SK-N-SH (cell line): ENCODE results near the gene CCDC80. TPM values are rescaled to one million over a fixed set of nuclear protein-coding genes. Genes with fewer than 3 reads are reported as not detected.

Source experiments
- CTCF ChIA-PET: fragments of 300-600, 350-600 bp; formaldehyde crosslinking; extraction: SDS; loops from one replicate; lab custom pipeline; 2021; lab: Yijun Ruan, JAX
- POLR2A ChIA-PET: fragments of 350-600 bp; sonication (Branson Sonifier 250); formaldehyde crosslinking; extraction: SDS; loops from one replicate; lab custom pipeline; 2020; ENCODE audit warnings: antibody characterized with exemption, inconsistent platforms; lab: Yijun Ruan, JAX
- DNase-seq: peaks from one replicate; pipeline ENCODE4 v3.0.0; 2012
- H2AFZ ChIP-seq: fragments of 200-600 bp; sonication (generic); 2 replicates; pipeline ENCODE4 v1.8.1; 2016; ENCODE audit warnings: antibody characterized with exemption, mild to moderate bottlenecking, low read depth
- H3F3A ChIP-seq: fragments of 200-600 bp; sonication (generic); replicated peaks from 2 replicates; pipeline ENCODE3; 2016; ENCODE audit warnings: antibody characterized with exemption, mild to moderate bottlenecking; ENCODE audit not compliant: insufficient read depth
- H3K27ac ChIP-seq, 2 experiments: fragments of 200-500 bp in 1 of 2; fragments of 200-600 bp in 1 of 2; sonication (Bioruptor generic) in 1 of 2; sonication (generic), shearing (Covaris generic) in 1 of 2; 2 replicates each; pipeline versions ENCODE4 v1.5.1 to v1.6.1; 2014 to 2016; ENCODE audit warnings: low read depth in 2 of 2, inconsistent platforms in 1 of 2, low read length in 1 of 2, mild to moderate bottlenecking in 1 of 2, mixed read lengths in 1 of 2
- H3K27me3 ChIP-seq: fragments of 200-600 bp; sonication (generic), shearing (Covaris generic); 2 replicates; pipeline ENCODE4 v1.6.1; 2016; ENCODE audit warnings: mixed run types; ENCODE audit not compliant: insufficient read depth
- H3K36me3 ChIP-seq, 2 experiments: fragments of 200-500 bp in 1 of 2; fragments of 200-600 bp in 1 of 2; sonication (Bioruptor generic) in 1 of 2; sonication (generic) in 1 of 2; replicated peaks in 1 of 2; 2 replicates each; pipeline versions ENCODE3 to v1.5.1; 2014 to 2016; ENCODE audit warnings: low read length in 1 of 2, mild to moderate bottlenecking in 1 of 2; ENCODE audit not compliant: insufficient read depth in 2 of 2, control insufficient read depth in 1 of 2
- H3K4me1 ChIP-seq, 2 experiments: fragments of 200-500 bp in 1 of 2; fragments of 200-600 bp in 1 of 2; sonication (Bioruptor generic) in 1 of 2; sonication (generic), shearing (Covaris generic) in 1 of 2; 2 replicates each; pipeline versions ENCODE4 v1.5.1 to v1.6.1; 2014 to 2016; ENCODE audit warnings: low read depth in 1 of 2, low read length in 1 of 2, mixed run types in 1 of 2; ENCODE audit not compliant: insufficient read depth in 2 of 2, control insufficient read depth in 1 of 2
- H3K4me2 ChIP-seq: fragments of 200-600 bp; sonication (generic), shearing (Covaris generic); 2 replicates; pipeline ENCODE4 v1.6.1; 2017; ENCODE audit warnings: mixed run types
- H3K4me3 ChIP-seq, 2 experiments: fragments of 200-500 bp in 1 of 2; fragments of 200-600 bp in 1 of 2; sonication (Bioruptor generic) in 1 of 2; sonication (generic), shearing (Covaris generic) in 1 of 2; 2 replicates each; pipeline versions ENCODE4 v1.5.1 to v1.8.1; 2014 to 2016; ENCODE audit warnings: low read depth in 2 of 2, inconsistent platforms in 1 of 2, low read length in 1 of 2, mild to moderate bottlenecking in 1 of 2, mixed read lengths in 1 of 2, moderate library complexity in 1 of 2
- H3K79me2 ChIP-seq: fragments of 200-600 bp; sonication (generic); 2 replicates; pipeline ENCODE4 v1.8.1; 2017; ENCODE audit warnings: mild to moderate bottlenecking; ENCODE audit not compliant: insufficient read depth
- H3K9ac ChIP-seq: fragments of 200-600 bp; sonication (generic); 2 replicates; pipeline ENCODE4 v1.6.1; 2017; ENCODE audit warnings: mixed run types
- H3K9me2 ChIP-seq: fragments of 200-600 bp; sonication (generic); 2 replicates; pipeline ENCODE4 v1.6.1; 2017; ENCODE audit warnings: mixed run types
- H3K9me3 ChIP-seq: fragments of 200-600 bp; sonication (generic); 2 replicates; pipeline ENCODE4 v1.6.1; 2017; ENCODE audit warnings: mixed run types, mild to moderate bottlenecking, moderate library complexity
- H4K20me1 ChIP-seq: fragments of 200-600 bp; sonication (generic); 2 replicates; pipeline ENCODE4 v1.6.1; 2017; ENCODE audit warnings: mild to moderate bottlenecking, mixed run types; ENCODE audit not compliant: insufficient read depth
- CHD2 ChIP-seq: fragments of 150-350 bp; IDR thresholded peaks from 2 replicates; pipeline ENCODE4 v1.6.1; 2018; ENCODE audit warnings: low read length; ENCODE audit not compliant: partially characterized antibody
- ELF1 ChIP-seq: IDR thresholded peaks from 2 replicates; pipeline ENCODE4 v1.4.0; 2012
- GABPA ChIP-seq: IDR thresholded peaks from 2 replicates; pipeline ENCODE4 v1.4.0; 2012; ENCODE audit warnings: low read depth, mild to moderate bottlenecking
- GATA2 ChIP-seq: sonication (generic); formaldehyde crosslinking; IDR thresholded peaks from 2 replicates; pipeline ENCODE4 v1.5.0; 2020; ENCODE audit warnings: mild to moderate bottlenecking, missing genetic modification reagents
- JUND ChIP-seq: IDR thresholded peaks from 2 replicates; pipeline ENCODE4 v1.4.0; 2012
- MXI1 ChIP-seq: IDR thresholded peaks from 2 replicates; pipeline ENCODE4 v1.6.1; 2012; ENCODE audit warnings: mild to moderate bottlenecking, low read depth, low read length, improper control_type of control experiment
- SIN3A ChIP-seq: IDR thresholded peaks from 2 replicates; pipeline ENCODE4 v1.6.1; 2012; ENCODE audit warnings: low read depth, mild to moderate bottlenecking, low read length, moderate library complexity, borderline replicate concordance
- TAF1 ChIP-seq: IDR thresholded peaks from 2 replicates; pipeline ENCODE4 v1.6.1; 2012; ENCODE audit warnings: low read depth, mild to moderate bottlenecking, low read length, moderate library complexity, borderline replicate concordance
- TEAD4 ChIP-seq: IDR thresholded peaks from 2 replicates; pipeline ENCODE4 v1.4.0; 2012; ENCODE audit warnings: mild to moderate bottlenecking, borderline replicate concordance; ENCODE audit not compliant: insufficient read depth
- YY1 ChIP-seq: IDR thresholded peaks from 2 replicates; pipeline ENCODE4 v1.4.0; 2012; ENCODE audit warnings: low read depth, mild to moderate bottlenecking
- polyA plus RNA-seq, 3 experiments: library from polyadenylated mRNA; depleted of rRNA; stranded (reverse); fragments of >200 nt; gene quantifications; 2 replicates each; pipeline ENCODE4 v1.2.3, GENCODE V29; 2012
- TF ChIP-seq, protein P1 (sequence below): fragments of 150-350 bp; IDR thresholded peaks from 2 replicates; pipeline ENCODE4 v1.6.1; 2017; ENCODE audit warnings: antibody characterized with exemption, low read length, low read depth, borderline replicate concordance
- TF ChIP-seq, protein P2 (sequence below): fragments of 200-600 bp; sonication (generic); IDR thresholded peaks from 2 replicates; pipeline ENCODE4 v1.6.1; 2017; ENCODE audit warnings: antibody characterized with exemption, mild to moderate bottlenecking, moderate library complexity
- TF ChIP-seq, protein P3 (sequence below): IDR thresholded peaks from 2 replicates; pipeline ENCODE4 v1.4.0; 2012; ENCODE audit warnings: low read depth, borderline replicate concordance
- TF ChIP-seq, protein P4 (sequence below): IDR thresholded peaks from 2 replicates; pipeline ENCODE4 v1.4.0; 2012; ENCODE audit warnings: low read depth

CCDC80 gene
- polyA plus RNA-seq, 1 of the 3 experiments (the other 2 are of a cell fraction): 83.4 TPM

DNA sequence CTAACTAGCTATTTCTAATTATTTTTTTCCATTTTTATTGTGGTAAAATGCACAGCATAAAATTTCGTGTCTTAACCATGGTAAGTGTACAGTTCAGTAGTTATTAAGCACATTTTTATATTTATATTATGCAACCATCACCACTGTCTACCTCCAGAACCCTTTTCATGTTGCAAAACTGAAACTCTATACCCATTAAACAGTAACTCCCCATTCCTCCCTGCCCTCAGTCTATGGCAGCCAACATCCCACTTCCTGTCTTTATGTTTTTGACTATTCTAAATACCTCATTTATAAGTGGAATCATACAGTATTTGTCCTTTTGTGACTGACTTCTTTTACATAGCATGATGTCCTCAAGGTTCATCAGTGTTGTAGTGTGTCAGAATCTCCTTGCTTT is 53.6 kb downstream of the CCDC80 start (continued):
- TF ChIP-seq, protein P1, sequence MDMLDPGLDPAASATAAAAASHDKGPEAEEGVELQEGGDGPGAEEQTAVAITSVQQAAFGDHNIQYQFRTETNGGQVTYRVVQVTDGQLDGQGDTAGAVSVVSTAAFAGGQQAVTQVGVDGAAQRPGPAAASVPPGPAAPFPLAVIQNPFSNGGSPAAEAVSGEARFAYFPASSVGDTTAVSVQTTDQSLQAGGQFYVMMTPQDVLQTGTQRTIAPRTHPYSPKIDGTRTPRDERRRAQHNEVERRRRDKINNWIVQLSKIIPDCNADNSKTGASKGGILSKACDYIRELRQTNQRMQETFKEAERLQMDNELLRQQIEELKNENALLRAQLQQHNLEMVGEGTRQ: no peak
- TF ChIP-seq, all 33 proteins: peak for 0

DNA sequence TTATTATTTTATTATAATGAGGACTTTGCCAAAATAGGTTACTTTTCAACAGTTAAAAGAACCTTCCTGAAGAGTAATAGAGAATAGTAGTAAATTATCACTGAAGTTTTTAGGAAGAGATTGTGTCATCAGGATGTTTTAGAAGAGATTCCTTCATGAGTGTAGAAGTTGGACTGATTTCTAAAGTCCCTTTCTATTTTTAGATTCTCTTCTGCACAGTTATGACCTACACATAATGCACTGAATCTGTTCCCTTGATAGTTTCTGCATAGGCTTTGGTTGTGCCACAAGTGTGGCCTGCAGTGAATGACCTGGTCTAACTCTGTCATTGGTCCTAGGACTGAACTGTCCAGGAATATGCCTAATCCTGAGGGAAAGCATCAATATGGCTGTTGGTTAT is 55.2 kb downstream of the CCDC80 start:
- Histone ChIP-seq H3K36me3 (peaks cover 37 to 49% of the 10 kb centered on the region in 2 experiments), H3K4me1 (no peaks in the 10 kb centered on the region), H3K9me3 (no peaks in the 10 kb centered on the region), H3K27me3 (no peaks in the 10 kb centered on the region), H3K27ac (no peak overlapping the region), H3K9me2 (no peaks in the 10 kb centered on the region), H3K4me3 (no peak overlapping the region), H2AFZ (no peak overlapping the region), H3F3A (peaks cover 3% of the 10 kb centered on the region), H4K20me1 (no peaks in the 10 kb centered on the region), H3K4me2 (no peak overlapping the region), H3K9ac (no peak overlapping the region), H3K79me2 (no peaks in the 10 kb centered on the region)
- CTCF ChIA-PET: interaction anchor here (0.9 to 1.1 kb wide), 2 partner anchors 7 to 450 kb away, joined by 3 to 4 read pairs; no protein-coding TSS in a partner anchor
- no peak for DNase-seq
- TF ChIP-seq TEAD4 (no peak), YY1 (no peak), ELF1 (no peak), TAF1 (no peak), GATA2 (CRISPR knock-in tag) (no peak), MXI1 (no peak), JUND (no peak), CHD2 (no peak), SIN3A (no peak), GABPA (no peak)
- TF ChIP-seq, protein P2, sequence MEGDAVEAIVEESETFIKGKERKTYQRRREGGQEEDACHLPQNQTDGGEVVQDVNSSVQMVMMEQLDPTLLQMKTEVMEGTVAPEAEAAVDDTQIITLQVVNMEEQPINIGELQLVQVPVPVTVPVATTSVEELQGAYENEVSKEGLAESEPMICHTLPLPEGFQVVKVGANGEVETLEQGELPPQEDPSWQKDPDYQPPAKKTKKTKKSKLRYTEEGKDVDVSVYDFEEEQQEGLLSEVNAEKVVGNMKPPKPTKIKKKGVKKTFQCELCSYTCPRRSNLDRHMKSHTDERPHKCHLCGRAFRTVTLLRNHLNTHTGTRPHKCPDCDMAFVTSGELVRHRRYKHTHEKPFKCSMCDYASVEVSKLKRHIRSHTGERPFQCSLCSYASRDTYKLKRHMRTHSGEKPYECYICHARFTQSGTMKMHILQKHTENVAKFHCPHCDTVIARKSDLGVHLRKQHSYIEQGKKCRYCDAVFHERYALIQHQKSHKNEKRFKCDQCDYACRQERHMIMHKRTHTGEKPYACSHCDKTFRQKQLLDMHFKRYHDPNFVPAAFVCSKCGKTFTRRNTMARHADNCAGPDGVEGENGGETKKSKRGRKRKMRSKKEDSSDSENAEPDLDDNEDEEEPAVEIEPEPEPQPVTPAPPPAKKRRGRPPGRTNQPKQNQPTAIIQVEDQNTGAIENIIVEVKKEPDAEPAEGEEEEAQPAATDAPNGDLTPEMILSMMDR: no peak
- TF ChIP-seq, protein P3, sequence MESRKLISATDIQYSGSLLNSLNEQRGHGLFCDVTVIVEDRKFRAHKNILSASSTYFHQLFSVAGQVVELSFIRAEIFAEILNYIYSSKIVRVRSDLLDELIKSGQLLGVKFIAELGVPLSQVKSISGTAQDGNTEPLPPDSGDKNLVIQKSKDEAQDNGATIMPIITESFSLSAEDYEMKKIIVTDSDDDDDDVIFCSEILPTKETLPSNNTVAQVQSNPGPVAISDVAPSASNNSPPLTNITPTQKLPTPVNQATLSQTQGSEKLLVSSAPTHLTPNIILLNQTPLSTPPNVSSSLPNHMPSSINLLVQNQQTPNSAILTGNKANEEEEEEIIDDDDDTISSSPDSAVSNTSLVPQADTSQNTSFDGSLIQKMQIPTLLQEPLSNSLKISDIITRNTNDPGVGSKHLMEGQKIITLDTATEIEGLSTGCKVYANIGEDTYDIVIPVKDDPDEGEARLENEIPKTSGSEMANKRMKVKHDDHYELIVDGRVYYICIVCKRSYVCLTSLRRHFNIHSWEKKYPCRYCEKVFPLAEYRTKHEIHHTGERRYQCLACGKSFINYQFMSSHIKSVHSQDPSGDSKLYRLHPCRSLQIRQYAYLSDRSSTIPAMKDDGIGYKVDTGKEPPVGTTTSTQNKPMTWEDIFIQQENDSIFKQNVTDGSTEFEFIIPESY: no peak
- TF ChIP-seq, protein P4, sequence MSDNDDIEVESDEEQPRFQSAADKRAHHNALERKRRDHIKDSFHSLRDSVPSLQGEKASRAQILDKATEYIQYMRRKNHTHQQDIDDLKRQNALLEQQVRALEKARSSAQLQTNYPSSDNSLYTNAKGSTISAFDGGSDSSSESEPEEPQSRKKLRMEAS: no peak
- POLR2A ChIA-PET: no interaction called here
